ENCODE data around the gene FGF14.
"Not testable (repeated sequence)": the region's sequence is repeated elsewhere in the genome, so short reads cannot be mapped to it uniquely, and the experiment has no call there.

The FGF14 gene

DNA sequence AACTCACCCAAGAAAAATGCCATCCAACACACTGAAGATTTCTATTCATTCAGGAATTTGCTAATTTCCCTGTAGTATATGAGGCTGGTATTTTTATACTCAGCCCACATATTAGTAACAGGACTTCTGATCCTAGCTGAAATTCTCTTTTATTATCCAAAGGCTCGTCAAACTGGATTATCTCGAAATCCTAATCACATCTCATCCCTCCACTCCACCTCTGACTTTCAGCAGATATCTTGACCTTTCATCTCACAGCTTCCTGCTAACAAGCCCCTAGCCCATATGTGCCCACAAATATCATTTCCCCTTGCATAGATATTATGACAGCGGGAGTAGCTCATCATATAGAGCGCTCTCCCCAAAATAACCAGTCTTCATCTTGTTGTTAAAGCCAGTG is 279.7 kb downstream of the FGF14 start:
- no peak for TF ChIP-seq CTCF (IDR thresholded peaks at IDR 0.05)
- H3K4me3 ChIP-seq: no peak overlapping the region
- no peak overlapping the region for H3K27ac ChIP-seq
- no peak for DNase-seq (ENCODE audit: low spot score)

- Histone ChIP-seq H3K4me3 (no peak overlapping the region), H3K27ac (no peak overlapping the region)
- TF ChIP-seq CTCF (IDR thresholded peaks at IDR 0.05): no peak
- no peak for DNase-seq (ENCODE audit: low spot score)
These were observed 284.5 kb downstream of the FGF14 start for GRCh38 chr13:102117175-102117831.

GRCh38 chr13:102103469-102103868 is 298.4 kb downstream of the FGF14 start:
- TF ChIP-seq CTCF (IDR thresholded peaks at IDR 0.05): no peak
- H3K27ac ChIP-seq: no peak overlapping the region
- H3K4me3 ChIP-seq: no peak overlapping the region
- DNase-seq (ENCODE audit: low spot score): no peak

GRCh38 chr13:102100234-102100633 is 301.6 kb downstream of the FGF14 start:
- TF ChIP-seq CTCF (IDR thresholded peaks at IDR 0.05): no peak

DNA sequence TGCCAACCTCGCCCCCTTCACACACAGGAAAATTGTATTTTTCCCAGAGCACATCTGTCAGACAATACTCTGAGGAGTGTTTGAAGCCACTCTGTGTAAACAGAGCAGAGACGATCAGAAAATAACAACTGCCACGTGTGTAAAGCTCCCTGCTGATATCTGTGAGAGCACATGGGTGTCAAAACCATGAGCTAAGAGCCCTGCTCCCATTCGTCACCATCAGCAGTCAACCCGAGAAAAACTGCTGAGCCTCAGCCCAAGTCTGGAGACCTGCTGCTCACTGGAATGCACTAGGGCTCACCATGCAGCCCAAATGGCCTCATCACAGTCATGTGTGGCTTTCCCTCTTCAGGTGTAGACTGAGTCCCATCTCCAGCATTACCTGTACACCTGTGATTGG is 304.1 kb downstream of the FGF14 start:
- DNase-seq (ENCODE audit: low spot score): no peak
- Histone ChIP-seq H3K27ac (no peak overlapping the region), H3K4me3 (no peak overlapping the region)
- no peak for TF ChIP-seq CTCF (IDR thresholded peaks at IDR 0.05)

More at GRCh38 chr13:102100234-102100633, 301.6 kb downstream of the FGF14 start:
- no peak overlapping the region for H3K4me3 ChIP-seq
- no peak overlapping the region for H3K27ac ChIP-seq
- no peak for DNase-seq (ENCODE audit: low spot score)

- H3K4me3 ChIP-seq; H3K27ac ChIP-seq; DNase-seq (ENCODE audit: low spot score): not testable (repeated sequence)
These were observed 308.6 kb downstream of the FGF14 start for GRCh38 chr13:102093288-102093687.

- no peak for TF ChIP-seq CTCF (IDR thresholded peaks at IDR 0.05)
- Histone ChIP-seq H3K27ac (no peak overlapping the region), H3K4me3 (no peak overlapping the region)
- DNase-seq (ENCODE audit: low spot score): no peak
These were observed 310.6 kb downstream of the FGF14 start for GRCh38 chr13:102091231-102091630.

Data from coronary artery (tissue), 2 donors.